IPS DF 6.9 (cell line): ENCODE measurements around the gene KIF1A.
A peak's percentile ranks its signal among the peaks of the same experiment; 100 is the strongest.

Experiments
- DNase-seq: peaks from one replicate; pipeline ENCODE4 v3.0.0-alpha.2; 2013; ENCODE audit warnings: low read depth, low spot score
- H3K27ac ChIP-seq: one replicate; pipeline ENCODE4 v1.5.1; 2013; ENCODE audit warnings: low read length, control low read depth
- H3K27me3 ChIP-seq: 2 replicates; pipeline ENCODE4 v1.6.1; 2013; ENCODE audit warnings: mild to moderate bottlenecking, low read length; ENCODE audit not compliant: control insufficient read depth, insufficient read depth
- H3K36me3 ChIP-seq: 2 replicates; pipeline ENCODE4 v1.6.1; 2013; ENCODE audit warnings: low read length; ENCODE audit not compliant: control insufficient read depth, insufficient read depth
- H3K4me1 ChIP-seq: 2 replicates; pipeline ENCODE4 v1.6.1; 2013; ENCODE audit warnings: low read length; ENCODE audit not compliant: control insufficient read depth, insufficient read depth
- H3K4me3 ChIP-seq: 2 replicates; pipeline ENCODE4 v1.5.1; 2013; ENCODE audit warnings: mild to moderate bottlenecking, low read length
- H3K9me3 ChIP-seq: 2 replicates; pipeline ENCODE4 v1.6.1; 2013; ENCODE audit warnings: low read length, inconsistent platforms; ENCODE audit not compliant: control insufficient read depth, insufficient read depth
- WGBS: extraction: QIAGEN DNeasy Blood & Tissue Kit; methylation state at CpG from one replicate; pipeline ENCODE4 v1.1.7; 2013; ENCODE audit warnings: mixed read lengths, missing lambda C conversion rate; ENCODE audit not compliant: insufficient read length, insufficient coverage; 5-methylcytosine and 5-hydroxymethylcytosine counted together

KIF1A gene

GRCh38 chr2:240832205-240832727, 12.2 kb upstream of the KIF1A start:
- H3K9me3 ChIP-seq = no peaks in the 10 kb centered on the region
- 0 out of 2 replicates have a peak, but pooled peaks cover 2% of the 10 kb centered on the region for H3K4me1 ChIP-seq
- no peaks in the 10 kb centered on the region for H3K36me3 ChIP-seq
- no CpG with 5 or more reads among the region's 54 CpGs for WGBS
- no peaks in the 10 kb centered on the region; the same call in 1 of the 2 replicates for H3K27me3 ChIP-seq
- no peak for DNase-seq
- no peak overlapping the region for H3K27ac ChIP-seq
- H3K4me3 ChIP-seq = peak overlapping the region; percentile 41; the same call in 1 of the 2 replicates

DNA sequence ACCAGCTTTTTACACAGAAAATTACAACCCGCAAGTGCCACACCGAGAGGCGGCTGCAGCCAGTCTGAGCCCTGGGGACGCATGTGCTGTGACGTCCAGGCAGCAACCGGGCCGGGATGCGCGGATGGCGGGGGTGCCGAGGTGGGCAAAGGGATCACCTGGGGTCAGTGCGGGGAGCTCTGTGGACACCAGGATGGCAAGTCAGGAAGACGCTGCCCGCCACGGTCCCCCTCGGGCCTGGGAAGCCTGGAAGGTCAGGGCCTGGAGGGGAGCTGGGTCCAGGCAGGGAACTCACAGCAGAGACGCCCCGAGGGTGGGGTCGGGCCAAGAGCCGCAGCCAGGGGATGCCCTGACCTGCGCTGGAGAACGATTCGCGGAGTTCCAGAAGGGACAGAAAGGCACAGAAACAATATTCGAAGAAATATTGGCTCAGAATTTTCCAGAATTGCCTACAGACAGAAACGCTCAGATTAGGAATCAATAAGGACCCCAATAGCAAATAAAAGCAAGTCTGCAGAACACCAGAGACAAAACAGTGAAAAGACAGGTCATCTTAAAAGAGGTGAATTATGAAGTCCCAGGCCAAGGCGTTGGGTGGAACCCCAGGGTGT, 11.7 kb upstream of the KIF1A start:
- 0 out of 2 replicates have a peak, but pooled peaks cover 2% of the 10 kb centered on the region for H3K4me1 ChIP-seq
- no CpG with 5 or more reads among the region's 27 CpGs for WGBS
- no peak for DNase-seq
- no peak overlapping the region for H3K27ac ChIP-seq
- no peaks in the 10 kb centered on the region for H3K36me3 ChIP-seq
- peak overlapping the region; percentile 41; the same call in 1 of the 2 replicates for H3K4me3 ChIP-seq
- H3K9me3 ChIP-seq = no peaks in the 10 kb centered on the region
- H3K27me3 ChIP-seq = no peaks in the 10 kb centered on the region; the same call in 1 of the 2 replicates

DNA sequence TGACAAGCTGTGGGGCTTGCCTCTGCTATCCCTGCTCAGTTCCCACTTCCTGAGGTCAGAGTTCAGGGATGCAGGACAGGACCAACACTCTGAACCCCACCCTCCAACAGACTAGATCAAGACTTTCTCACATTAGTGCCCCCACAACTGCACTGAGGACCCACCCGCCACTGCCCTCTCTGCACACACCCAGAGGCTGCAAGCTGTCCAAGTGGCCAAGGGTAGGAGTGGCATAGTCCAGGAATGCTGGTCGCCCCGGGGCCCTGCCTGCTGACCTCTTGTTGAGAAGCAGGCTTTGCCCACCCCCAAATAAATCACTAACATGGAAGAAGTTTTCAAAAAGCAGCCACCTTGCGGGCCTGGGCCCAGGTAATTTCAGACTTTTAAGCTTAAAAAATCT, 5.5 kb upstream of the KIF1A start:
- Histone ChIP-seq H3K36me3 (no peaks in the 10 kb centered on the region), H3K27me3 (no peaks in the 10 kb centered on the region; the same call in 1 of the 2 replicates), H3K9me3 (no peaks in the 10 kb centered on the region), H3K4me3 (no peak overlapping the region), H3K4me1 (no peaks in the 10 kb centered on the region), H3K27ac (no peak overlapping the region)
- no peak for DNase-seq
- WGBS = no CpG with 5 or more reads among the region's 4 CpGs

GRCh38 chr2:240823449-240824336, 3.7 kb upstream of the KIF1A start:
- Histone ChIP-seq H3K9me3 (no peaks in the 10 kb centered on the region), H3K36me3 (no peaks in the 10 kb centered on the region), H3K4me3 (no peak overlapping the region), H3K27ac (no peak overlapping the region), H3K27me3 (no peaks in the 10 kb centered on the region), H3K4me1 (no peaks in the 10 kb centered on the region)
- WGBS = no CpG with 5 or more reads among the region's 15 CpGs
- DNase-seq = no peak

GRCh38 chr2:240822280-240822847, 2.3 kb upstream of the KIF1A start:
- H3K9me3 ChIP-seq = no peaks in the 10 kb centered on the region
- no peaks in the 10 kb centered on the region for H3K27me3 ChIP-seq
- no peak overlapping the region for H3K4me3 ChIP-seq
- peaks cover 5% of the 10 kb centered on the region for H3K4me1 ChIP-seq
- no peak overlapping the region for H3K27ac ChIP-seq
- H3K36me3 ChIP-seq = peaks cover 5% of the 10 kb centered on the region; the same call in 1 of the 2 replicates
- WGBS = no CpG with 5 or more reads among the region's 4 CpGs
- no peak for DNase-seq

DNA sequence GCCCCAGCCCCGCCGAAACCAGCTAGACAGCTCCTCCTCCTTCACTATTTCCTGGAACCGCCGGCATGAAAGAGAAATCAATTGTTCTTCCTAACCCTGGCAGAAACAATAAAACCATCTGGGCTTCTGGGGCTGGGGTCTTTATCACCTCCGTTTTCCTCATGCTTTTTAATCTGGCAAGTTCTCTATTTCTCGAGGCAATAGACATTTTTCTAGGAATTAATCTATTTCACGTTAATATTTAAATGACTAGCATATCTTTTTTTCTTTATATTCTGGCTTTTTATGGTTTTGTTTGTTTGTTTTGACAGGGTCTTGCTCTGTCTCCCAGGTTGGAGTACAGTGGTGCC, 1.4 kb upstream of the KIF1A start:
- Histone ChIP-seq H3K27me3 (no peaks in the 10 kb centered on the region), H3K9me3 (no peaks in the 10 kb centered on the region), H3K36me3 (peaks cover 7% of the 10 kb centered on the region; the same call in 1 of the 2 replicates), H3K4me1 (peaks cover 5% of the 10 kb centered on the region), H3K4me3 (peak overlapping the region; percentile 77; the same call in 1 of the 2 replicates), H3K27ac (no peak overlapping the region)
- DNase-seq = no peak
- WGBS = no CpG with 5 or more reads among the region's 7 CpGs

GRCh38 chr2:240820607-240821428, 799 bp upstream of the KIF1A start:
- Histone ChIP-seq H3K4me1 (peaks cover 5% of the 10 kb centered on the region), H3K27ac (no peak overlapping the region), H3K27me3 (no peaks in the 10 kb centered on the region), H3K36me3 (peaks cover 10% of the 10 kb centered on the region), H3K4me3 (peak overlapping the region; percentile 77; the same call in 1 of the 2 replicates), H3K9me3 (no peaks in the 10 kb centered on the region)
- WGBS = no CpG with 5 or more reads among the region's 64 CpGs
- no peak for DNase-seq

DNA sequence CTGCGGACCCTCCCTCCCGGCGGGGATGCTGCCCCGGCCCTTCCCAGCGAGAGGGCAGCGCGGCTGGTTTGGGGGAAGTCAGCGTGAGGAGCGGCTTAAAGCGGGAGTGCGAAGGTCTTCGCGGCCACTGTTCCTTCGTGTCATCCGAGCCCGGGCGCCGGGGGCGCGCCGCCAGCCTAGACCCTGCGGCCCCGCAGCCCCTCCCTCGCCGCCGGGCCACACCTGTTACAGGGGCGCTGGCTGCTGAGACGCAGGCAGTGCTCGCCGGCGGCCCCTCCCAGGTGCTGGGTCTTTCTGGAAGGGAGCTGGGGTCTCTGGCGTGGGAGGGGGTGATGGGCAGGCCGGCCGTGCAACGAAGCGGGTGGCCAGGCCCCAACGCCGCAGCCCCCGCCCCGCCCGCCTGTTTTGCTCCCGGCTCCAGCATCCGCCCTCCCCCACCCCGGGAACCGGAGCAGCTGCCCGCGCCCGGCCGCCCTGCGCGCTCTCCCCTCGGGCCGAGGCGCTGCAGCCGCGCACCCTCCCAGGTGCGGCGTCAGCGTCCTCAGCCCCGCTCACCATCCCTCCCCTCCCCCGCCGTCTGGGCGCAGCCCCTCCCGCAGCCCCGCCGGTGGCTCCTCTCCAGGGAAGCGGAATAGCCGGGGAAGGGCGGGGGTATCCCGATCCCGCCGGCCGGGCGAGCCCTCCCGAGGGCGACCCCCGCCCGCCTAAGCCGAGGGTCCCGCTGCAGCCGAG, 727 bp downstream of the KIF1A start:
- DNase-seq = no peak
- Histone ChIP-seq H3K27ac (no peak overlapping the region), H3K4me3 (peak overlapping the region; percentile 77), H3K27me3 (no peaks in the 10 kb centered on the region), H3K9me3 (no peaks in the 10 kb centered on the region), H3K4me1 (peaks cover 5% of the 10 kb centered on the region), H3K36me3 (peaks cover 10% of the 10 kb centered on the region)
- WGBS = no CpG with 5 or more reads among the region's 81 CpGs

DNA sequence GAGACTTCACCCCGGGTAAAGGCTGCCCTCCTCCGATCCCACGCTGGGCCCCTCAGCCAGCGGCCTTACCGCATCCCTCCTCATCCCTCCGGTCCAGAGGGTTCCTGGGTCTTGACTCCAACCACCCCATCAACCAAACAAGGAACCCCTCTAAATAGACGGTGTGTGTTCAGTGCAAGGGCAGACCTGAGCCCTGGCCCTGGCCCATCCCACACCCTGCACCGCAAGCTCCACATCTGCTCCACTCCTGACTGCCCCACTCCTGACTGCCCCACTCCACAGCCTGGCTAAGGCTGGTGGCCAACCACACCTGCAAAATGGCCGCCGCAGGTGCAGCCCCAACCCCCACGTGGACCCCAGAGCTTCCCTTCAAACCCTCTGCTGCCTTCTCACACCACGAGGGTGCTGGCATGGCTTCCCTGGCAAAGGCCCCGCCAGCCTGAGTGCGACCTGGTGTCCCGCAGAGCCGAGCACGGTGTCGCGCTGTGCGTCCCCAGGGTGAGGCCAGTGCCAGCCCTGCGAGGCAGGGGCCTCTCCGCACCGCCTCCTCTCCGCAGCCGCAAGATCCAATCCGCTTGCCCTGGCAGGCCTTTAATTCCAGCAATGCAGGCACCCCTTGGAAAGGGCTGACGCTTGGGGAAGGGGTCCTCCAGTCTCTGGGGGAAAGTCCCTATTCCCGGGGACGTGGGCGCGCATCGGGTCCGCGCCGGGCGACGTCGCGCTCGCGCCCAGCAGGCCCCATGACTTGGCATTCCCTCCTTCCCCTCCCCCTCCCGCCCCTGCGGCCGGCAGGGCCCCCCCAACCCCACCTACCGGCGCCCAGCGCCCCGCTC, 1.5 kb downstream of the KIF1A start:
- H3K9me3 ChIP-seq = no peaks in the 10 kb centered on the region
- peaks cover 5% of the 10 kb centered on the region for H3K4me1 ChIP-seq
- no CpG with 5 or more reads among the region's 48 CpGs for WGBS
- H3K27ac ChIP-seq = no peak overlapping the region
- H3K36me3 ChIP-seq = peaks cover 10% of the 10 kb centered on the region
- DNase-seq = no peak
- H3K4me3 ChIP-seq = peak overlapping the region; percentile 77; the same call in 1 of the 2 replicates
- H3K27me3 ChIP-seq = no peaks in the 10 kb centered on the region
